ENCODE results near the gene ATRAID. TPM values are rescaled to one million over a fixed set of nuclear protein-coding genes. Genes with fewer than 3 reads are reported as not detected.

The ATRAID gene
- total and polyA plus RNA-seq, 2 of the 8 experiments (the other 6 are each of a cell fraction or from before 2014, with no cell fraction given) = 109 to 280 TPM

DNA sequence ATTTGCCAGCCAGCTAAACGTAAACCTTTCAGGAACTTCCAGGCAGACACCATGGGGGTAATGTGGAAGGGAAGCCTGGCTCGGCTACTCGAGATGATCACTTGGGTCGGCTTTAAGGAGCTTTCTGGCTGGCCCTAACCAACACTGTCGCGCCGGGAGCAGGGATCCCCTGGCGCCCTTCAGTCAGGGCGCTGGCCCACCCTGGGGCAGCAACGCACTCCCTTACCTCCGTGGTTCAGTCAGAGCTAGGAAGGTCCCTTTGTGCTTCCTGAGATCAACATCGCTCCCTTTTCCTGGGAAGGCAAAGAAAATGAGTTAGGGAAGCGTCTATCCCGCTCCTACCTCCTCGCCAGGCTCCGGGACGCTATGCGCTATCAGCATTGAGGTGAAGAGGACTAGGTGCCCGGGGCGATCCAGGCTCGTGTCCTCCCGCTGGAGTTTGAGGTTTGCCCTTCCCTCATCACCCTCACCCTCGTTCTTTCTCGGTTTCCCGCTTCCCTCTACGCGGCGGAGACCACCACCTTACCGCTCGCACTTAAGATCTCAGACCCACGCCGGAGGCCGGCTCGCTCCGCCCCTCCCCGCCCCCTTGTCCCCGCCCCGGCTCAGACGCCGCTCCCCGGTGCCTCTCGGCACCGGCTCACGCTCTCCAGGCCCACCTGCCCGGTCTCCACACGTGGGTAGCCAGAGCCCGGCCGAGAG lies 449 bp upstream of the ATRAID start:
- peak overlapping the region; percentile 97 for H3K4ac ChIP-seq (replicated peaks; ENCODE audit: insufficient read length, low read depth, low read length)
- peaks cover 0 to 14% of the 10 kb centered on the region in 2 experiments for H4K20me1 ChIP-seq (replicated peaks in 1 of 2; ENCODE audit: control insufficient read depth in 1 of 2, insufficient read depth in 2 of 2, low read length in 2 of 2)
- peak overlapping the region; percentile 85; the same call in 1 of the 2 replicates for H2BK12ac ChIP-seq (ENCODE audit: low read depth, low read length)
- DNase-seq (ENCODE audit: low read depth in 1 of 2, low spot score in 2 of 2) = no peak
- peak overlapping the region; percentile 75 to 92 (median 83) for H3K4me3 ChIP-seq (ENCODE audit: extremely low read depth in 1 of 4, insufficient read depth in 2 of 4, low read depth in 3 of 4, low read length in 4 of 4)
- H4K8ac ChIP-seq (ENCODE audit: extremely low read depth, insufficient read depth, low read length) = peak overlapping the region; percentile 47
- H3K36me3 ChIP-seq (ENCODE audit: control insufficient read depth in 2 of 4, insufficient read depth in 4 of 4, low read length in 3 of 4) = peaks cover 19 to 54% (median 29%) of the 10 kb centered on the region in 4 experiments
- H2BK5ac ChIP-seq (ENCODE audit: low read depth, low read length) = peak overlapping the region; percentile 80
- H3K14ac ChIP-seq (ENCODE audit: insufficient read length) = peak overlapping the region; percentile 95
- no peaks in the 10 kb centered on the region for H3K9me3 ChIP-seq (ENCODE audit: insufficient read depth in 2 of 2, low read depth in 1 of 2, low read length in 1 of 2)
- H3K23ac ChIP-seq (ENCODE audit: insufficient read length) = no peak overlapping the region
- H2AFZ ChIP-seq (ENCODE audit: low read length) = peak overlapping the region; percentile 23; the same call in 1 of the 2 replicates
- peak overlapping the region; percentile 43 for H3K56ac ChIP-seq (replicated peaks; ENCODE audit: insufficient read length, low read depth, low read length)
- peak overlapping the region; percentile 69 for H4K91ac ChIP-seq (replicated peaks; ENCODE audit: insufficient read length, low read length)
- no peaks in the 10 kb centered on the region for H3K27me3 ChIP-seq (replicated peaks in 1 of 4; ENCODE audit: control insufficient read depth in 3 of 4, extremely low read depth in 1 of 4, insufficient read depth in 3 of 4, low read length in 3 of 4)
- peak overlapping the region; percentile 89 to 90 for H3K4me2 ChIP-seq (ENCODE audit: insufficient read depth in 1 of 2, low read depth in 2 of 2, low read length in 2 of 2)
- FAIRE-seq = no peak
- no peak overlapping the region for H2AK5ac ChIP-seq (ENCODE audit: low read depth, low read length)
- peak overlapping the region; percentile 78 to 96 (median 88) for H3K9ac ChIP-seq (replicated peaks in 1 of 4; ENCODE audit: extremely low read depth in 1 of 4, low read depth in 3 of 4, low read length in 3 of 4)
- no peak overlapping the region for H2BK15ac ChIP-seq (ENCODE audit: low read length)
- 4% methylated on average over 19 of the region's 48 CpGs; no CpG with 5 or more reads in 1 of the 2 experiments for WGBS, 2 experiments (ENCODE audit: extremely low coverage in 1 of 2, insufficient coverage in 1 of 2, insufficient read length in 1 of 2, insufficient replicate concordance in 2 of 2, low coverage in 1 of 2, low lambda C conversion rate in 2 of 2, missing lambda C conversion rate in 1 of 2)
- no peak overlapping the region for H2BK120ac ChIP-seq (replicated peaks; ENCODE audit: low read depth, low read length)
- CTCF ChIA-PET (ENCODE audit: partially characterized antibody) = interaction anchor here (0.5 to 1.5 kb wide), 7 partner anchors 20 to 130 kb away, joined by 3 to 4 read pairs (median 3); no protein-coding TSS in a partner anchor
- H3K18ac ChIP-seq (ENCODE audit: extremely low read depth, low read length) = peak overlapping the region; percentile 89
- peaks cover 12% of the 10 kb centered on the region for H3K23me2 ChIP-seq (ENCODE audit: low read depth, low read length)
- POLR2A ChIA-PET (ENCODE audit: partially characterized antibody) = interaction anchor here (0.6 to 6.8 kb wide), 28 partner anchors 10 to 708 kb away, joined by 3 to 42 read pairs (median 4); partner anchors contain the start of genes KHK, PREB, SLC30A3 and TRIM54
- no peak overlapping the region for H2BK20ac ChIP-seq (ENCODE audit: low read length)
- peaks cover 0 to 18% of the 10 kb centered on the region in 2 experiments; a peak in 3 of 4 replicates for H3K79me2 ChIP-seq (ENCODE audit: control insufficient read depth in 1 of 2, insufficient read depth in 2 of 2, low read length in 2 of 2)
- H3K4me1 ChIP-seq (replicated peaks in 1 of 4; ENCODE audit: control insufficient read depth in 3 of 4, insufficient read depth in 4 of 4, low read length in 3 of 4) = peaks cover 0 to under 1% (median 0%) of the 10 kb centered on the region in 4 experiments; a peak in 3 of 7 replicates
- peak overlapping the region; percentile 76 for H3K27ac ChIP-seq (ENCODE audit: low read depth, low read length)
- H4K5ac ChIP-seq (ENCODE audit: insufficient read length, low read depth, low read length) = peak overlapping the region; percentile 49
- no peaks in the 10 kb centered on the region for H3K79me1 ChIP-seq (ENCODE audit: low read depth, low read length)
- TF ChIP-seq RXRA (IDR thresholded peaks at IDR 0.05; ENCODE audit: insufficient read depth, low read depth, low read length) = no peak
- TF ChIP-seq SIRT6 (IDR thresholded peaks at IDR 0.05; ENCODE audit: low read length) = no peak
- TF ChIP-seq SAP30 (IDR thresholded peaks at IDR 0.05; ENCODE audit: insufficient read depth, insufficient replicate concordance, low read length) = peak; percentile 54
- peak in 1 of 2 experiments; percentile 26; a peak in 1 of 4 replicates for TF ChIP-seq SIN3A (conservative IDR thresholded peaks at IDR 0.05 in 1 of 2, IDR thresholded peaks at IDR 0.05 in 1 of 2; ENCODE audit: low read depth in 1 of 2, low read length in 2 of 2)
- no peak for TF ChIP-seq TEAD4 (IDR thresholded peaks at IDR 0.05; ENCODE audit: low read depth, low read length)
- TF ChIP-seq RBBP5 (IDR thresholded peaks at IDR 0.05; ENCODE audit: borderline replicate concordance, low read depth, low read length) = peak; percentile 0; the same call in 1 of the 2 replicates
- peak; percentile 51; the same call in 1 of the 2 replicates for TF ChIP-seq POLR2AphosphoS5 (IDR thresholded peaks at IDR 0.05; ENCODE audit: low read depth, low read length)
- TF ChIP-seq YY1 (IDR thresholded peaks at IDR 0.05; ENCODE audit: low read depth, low read length) = no peak
- TF ChIP-seq TBP (IDR thresholded peaks at IDR 0.05; ENCODE audit: low read depth, low read length) = peak; percentile 54
- peak; percentile 45; the same call in 1 of the 2 replicates for TF ChIP-seq TAF1 (IDR thresholded peaks at IDR 0.05; ENCODE audit: low read depth, low read length)
- TF ChIP-seq, protein P1, sequence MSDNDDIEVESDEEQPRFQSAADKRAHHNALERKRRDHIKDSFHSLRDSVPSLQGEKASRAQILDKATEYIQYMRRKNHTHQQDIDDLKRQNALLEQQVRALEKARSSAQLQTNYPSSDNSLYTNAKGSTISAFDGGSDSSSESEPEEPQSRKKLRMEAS (IDR thresholded peaks at IDR 0.05) = no peak; the same call in 1 of the 2 replicates
- peak in 1 of 2 experiments; percentile 44; a peak in 1 of 3 replicates for TF ChIP-seq POLR2A (IDR thresholded peaks at IDR 0.05; ENCODE audit: control extremely low read depth in 1 of 2, low read depth in 2 of 2, low read length in 2 of 2)

Data from H1 (cell line).